Measurements from ENCODE around the gene OBI1.
"Not testable (repeated sequence)": the region's sequence is repeated elsewhere in the genome, so short reads cannot be mapped to it uniquely, and the experiment has no call there.

OBI1 gene

GRCh38 chr13:78659732-78660494, 958 bp upstream of the OBI1 start:
- Mint-ChIP-seq H3K9me3 (no peaks in the 10 kb centered on the region), H3K27ac (peak overlapping the region; percentile 61), H3K4me1 (ENCODE audit: low read depth) (peaks cover 34% of the 10 kb centered on the region), H3K36me3 (ENCODE audit: low read depth) (peaks cover 12% of the 10 kb centered on the region), H3K4me3 (peak overlapping the region; percentile 99), H3K27me3 (ENCODE audit: low read depth) (no peaks in the 10 kb centered on the region)
- DNase-seq (ENCODE audit: low spot score) = no peak

- DNase-seq (ENCODE audit: low spot score) = no peak
- H3K27ac Mint-ChIP-seq = peak overlapping the region; percentile 94
- peaks cover 14% of the 10 kb centered on the region for H3K36me3 Mint-ChIP-seq (ENCODE audit: low read depth)
- peaks cover 34% of the 10 kb centered on the region for H3K4me1 Mint-ChIP-seq (ENCODE audit: low read depth)
- no peaks in the 10 kb centered on the region for H3K9me3 Mint-ChIP-seq
- H3K4me3 Mint-ChIP-seq = peak overlapping the region; percentile 99
- no peaks in the 10 kb centered on the region for H3K27me3 Mint-ChIP-seq (ENCODE audit: low read depth)
Measured at GRCh38 chr13:78659450-78659730, 435 bp upstream of the OBI1 start.

GRCh38 chr13:78657699-78658629, 991 bp downstream of the OBI1 start:
- peaks cover 37% of the 10 kb centered on the region for H3K4me1 Mint-ChIP-seq (ENCODE audit: low read depth)
- H3K36me3 Mint-ChIP-seq (ENCODE audit: low read depth) = peaks cover 15% of the 10 kb centered on the region
- DNase-seq (ENCODE audit: low spot score) = no peak
- no peaks in the 10 kb centered on the region for H3K9me3 Mint-ChIP-seq
- peak overlapping the region; percentile 94 for H3K27ac Mint-ChIP-seq
- H3K4me3 Mint-ChIP-seq = peak overlapping the region; percentile 99
- H3K27me3 Mint-ChIP-seq (ENCODE audit: low read depth) = no peaks in the 10 kb centered on the region

- Mint-ChIP-seq H3K36me3 (ENCODE audit: low read depth) (peaks cover 15% of the 10 kb centered on the region), H3K4me3 (no peak overlapping the region), H3K27ac (no peak overlapping the region), H3K9me3 (no peaks in the 10 kb centered on the region), H3K4me1 (ENCODE audit: low read depth) (peaks cover 30% of the 10 kb centered on the region), H3K27me3 (ENCODE audit: low read depth) (no peaks in the 10 kb centered on the region)
- no peak for DNase-seq (ENCODE audit: low spot score)
Measured at GRCh38 chr13:78655906-78656305, 3.0 kb downstream of the OBI1 start.

GRCh38 chr13:78655007-78655406, 3.9 kb downstream of the OBI1 start:
- no peak for DNase-seq (ENCODE audit: low spot score)
- Mint-ChIP-seq H3K9me3 (no peaks in the 10 kb centered on the region), H3K4me3 (no peak overlapping the region), H3K27me3 (ENCODE audit: low read depth) (no peaks in the 10 kb centered on the region), H3K36me3 (ENCODE audit: low read depth) (peaks cover 15% of the 10 kb centered on the region), H3K4me1 (ENCODE audit: low read depth) (peaks cover 24% of the 10 kb centered on the region), H3K27ac (no peak overlapping the region)

GRCh38 chr13:78652651-78653050, 6.3 kb downstream of the OBI1 start:
- Mint-ChIP-seq H3K9me3 (no peaks in the 10 kb centered on the region), H3K27me3 (ENCODE audit: low read depth) (no peaks in the 10 kb centered on the region), H3K36me3 (ENCODE audit: low read depth) (peaks cover 13% of the 10 kb centered on the region), H3K4me1 (ENCODE audit: low read depth) (peaks cover 10% of the 10 kb centered on the region), H3K27ac (no peak overlapping the region), H3K4me3 (no peak overlapping the region)
- no peak for DNase-seq (ENCODE audit: low spot score)

GRCh38 chr13:78650717-78651083, 8.3 kb downstream of the OBI1 start:
- Mint-ChIP-seq H3K27me3 (ENCODE audit: low read depth) (no peaks in the 10 kb centered on the region), H3K4me3 (no peak overlapping the region), H3K9me3 (no peaks in the 10 kb centered on the region), H3K4me1 (ENCODE audit: low read depth) (peaks cover 6% of the 10 kb centered on the region), H3K27ac (no peak overlapping the region), H3K36me3 (ENCODE audit: low read depth) (peaks cover 9% of the 10 kb centered on the region)
- no peak for DNase-seq (ENCODE audit: low spot score)

- H3K27me3 Mint-ChIP-seq (ENCODE audit: low read depth) = no peaks in the 10 kb centered on the region
- H3K9me3 Mint-ChIP-seq = no peaks in the 10 kb centered on the region
- DNase-seq (ENCODE audit: low spot score) = no peak
- no peak overlapping the region for H3K27ac Mint-ChIP-seq
- H3K4me1 Mint-ChIP-seq (ENCODE audit: low read depth) = peaks cover 4% of the 10 kb centered on the region
- H3K4me3 Mint-ChIP-seq = no peak overlapping the region
- H3K36me3 Mint-ChIP-seq (ENCODE audit: low read depth) = peaks cover 6% of the 10 kb centered on the region
Measured at GRCh38 chr13:78649997-78650716, 8.8 kb downstream of the OBI1 start.

GRCh38 chr13:78647109-78647678, 11.8 kb downstream of the OBI1 start:
- H3K36me3 Mint-ChIP-seq (ENCODE audit: low read depth) = peaks cover 11% of the 10 kb centered on the region
- DNase-seq (ENCODE audit: low spot score); H3K4me3 Mint-ChIP-seq; H3K9me3 Mint-ChIP-seq; H3K27me3 Mint-ChIP-seq (ENCODE audit: low read depth); H3K27ac Mint-ChIP-seq; H3K4me1 Mint-ChIP-seq (ENCODE audit: low read depth): not testable (repeated sequence)

- peak overlapping the region; percentile 55 for H3K27ac Mint-ChIP-seq
Measured at GRCh38 chr13:78638216-78638615, 20.7 kb downstream of the OBI1 start.

GRCh38 chr13:78636495-78636894, 22.5 kb downstream of the OBI1 start:
- H3K27me3 Mint-ChIP-seq (ENCODE audit: low read depth) = no peaks in the 10 kb centered on the region
- H3K27ac Mint-ChIP-seq = no peak overlapping the region
- no peaks in the 10 kb centered on the region for H3K9me3 Mint-ChIP-seq
- no peak for DNase-seq (ENCODE audit: low spot score)
- H3K36me3 Mint-ChIP-seq (ENCODE audit: low read depth) = peaks cover 71% of the 10 kb centered on the region
- H3K4me3 Mint-ChIP-seq = no peak overlapping the region
- H3K4me1 Mint-ChIP-seq (ENCODE audit: low read depth) = peaks cover 12% of the 10 kb centered on the region

More at GRCh38 chr13:78638216-78638615, 20.7 kb downstream of the OBI1 start:
- H3K27me3 Mint-ChIP-seq (ENCODE audit: low read depth) = no peaks in the 10 kb centered on the region
- peaks cover 65% of the 10 kb centered on the region for H3K36me3 Mint-ChIP-seq (ENCODE audit: low read depth)
- peaks cover 12% of the 10 kb centered on the region for H3K4me1 Mint-ChIP-seq (ENCODE audit: low read depth)
- no peak for DNase-seq (ENCODE audit: low spot score)
- H3K4me3 Mint-ChIP-seq = no peak overlapping the region
- H3K9me3 Mint-ChIP-seq = no peaks in the 10 kb centered on the region

- no peaks in the 10 kb centered on the region for H3K9me3 Mint-ChIP-seq
- H3K27ac Mint-ChIP-seq = no peak overlapping the region
- no peaks in the 10 kb centered on the region for H3K27me3 Mint-ChIP-seq (ENCODE audit: low read depth)
- peaks cover 1% of the 10 kb centered on the region for H3K4me1 Mint-ChIP-seq (ENCODE audit: low read depth)
- DNase-seq (ENCODE audit: low spot score) = no peak
- peaks cover 63% of the 10 kb centered on the region for H3K36me3 Mint-ChIP-seq (ENCODE audit: low read depth)
- no peak overlapping the region for H3K4me3 Mint-ChIP-seq
Measured at GRCh38 chr13:78632996-78633395, 26.0 kb downstream of the OBI1 start.

- H3K36me3 Mint-ChIP-seq (ENCODE audit: low read depth) = peaks cover 52% of the 10 kb centered on the region
Measured at GRCh38 chr13:78631077-78631476, 27.9 kb downstream of the OBI1 start.

GRCh38 chr13:78630511-78630910, 28.4 kb downstream of the OBI1 start:
- no peak for DNase-seq (ENCODE audit: low spot score)
- no peaks in the 10 kb centered on the region for H3K9me3 Mint-ChIP-seq
- H3K36me3 Mint-ChIP-seq (ENCODE audit: low read depth) = peaks cover 53% of the 10 kb centered on the region
- H3K4me3 Mint-ChIP-seq = no peak overlapping the region
- H3K27me3 Mint-ChIP-seq (ENCODE audit: low read depth) = no peaks in the 10 kb centered on the region
- H3K4me1 Mint-ChIP-seq (ENCODE audit: low read depth) = no peaks in the 10 kb centered on the region
- no peak overlapping the region for H3K27ac Mint-ChIP-seq

More at GRCh38 chr13:78631077-78631476, 27.9 kb downstream of the OBI1 start:
- no peak overlapping the region for H3K4me3 Mint-ChIP-seq
- no peak overlapping the region for H3K27ac Mint-ChIP-seq
- H3K9me3 Mint-ChIP-seq = no peaks in the 10 kb centered on the region
- no peak for DNase-seq (ENCODE audit: low spot score)
- H3K4me1 Mint-ChIP-seq (ENCODE audit: low read depth) = no peaks in the 10 kb centered on the region
- H3K27me3 Mint-ChIP-seq (ENCODE audit: low read depth) = no peaks in the 10 kb centered on the region
